NB4 (cell line): ENCODE measurements around the gene MCC.

Experiments used
- CTCF ChIP-seq: IDR thresholded peaks from one replicate; pipeline ENCODE4 v1.5.1; 2012; ENCODE audit warnings: low read depth, low read length
- MAX ChIP-seq: IDR thresholded peaks from 2 replicates; pipeline ENCODE4 v1.6.1; 2011; ENCODE audit warnings: low read depth, low read length

- TF ChIP-seq CTCF (no peak), MAX (no peak)
Observed at GRCh38 chr5:113358696-113359095, 129.6 kb downstream of the MCC start.
